B cell (primary cell): ENCODE results near the gene CDK5RAP2. TPM values are rescaled to one million over a fixed set of nuclear protein-coding genes. Genes with fewer than 3 reads are reported as not detected.

Source experiments
- ATAC-seq: fragments of 200-7000 bp; cut with Tn5 transposase; one replicate; pipeline ENCODE4 v1.10.0; 2021; ENCODE audit warnings: low read depth, mild to moderate bottlenecking, moderate number of reproducible peaks, moderate library complexity
- CTCF ChIA-PET: fragments of 350-600 bp; sonication (Branson Sonifier 250); formaldehyde crosslinking; loops from one replicate; lab custom pipeline; 2021; ENCODE audit warnings: antibody characterized with exemption, inconsistent platforms; lab: Charles Lee
- POLR2A ChIA-PET: fragments of 350-600 bp; sonication (Branson Sonifier 250); formaldehyde crosslinking; loops from one replicate; lab custom pipeline; 2021; ENCODE audit warnings: antibody characterized with exemption; lab: Charles Lee
- DNase-seq: peaks from one replicate; pipeline ENCODE4 v3.0.0; 2013
- H2AFZ ChIP-seq: 2 replicates; pipeline ENCODE4 v1.6.1; 2012; ENCODE audit warnings: mild to moderate bottlenecking, low read depth, low read length; ENCODE audit not compliant: insufficient read depth, poor library complexity, severe bottlenecking
- H3K27ac ChIP-seq, 2 donors: 1 replicate in 1 of 2; 2 replicates in 1 of 2; pipeline ENCODE4 v1.5.1; 2012 to 2013; ENCODE audit warnings: low read length in 2 of 2, mild to moderate bottlenecking in 2 of 2, moderate library complexity in 1 of 2
- H3K27me3 ChIP-seq, 4 experiments: fragments of 200-600 bp in 1 of 4; sonication (generic) in 1 of 4; replicated peaks in 1 of 4; 1 replicate in 2 of 4; 2 replicates in 2 of 4; pipeline versions ENCODE4 v1.6.1 to v1.7.0; 2013 to 2016; ENCODE audit warnings: low read length in 3 of 4, mild to moderate bottlenecking in 2 of 4, mixed read lengths in 1 of 4, moderate library complexity in 1 of 4; ENCODE audit not compliant: insufficient read depth in 4 of 4, control insufficient read depth in 3 of 4; ENCODE audit errors: control extremely low read depth in 1 of 4
- H3K36me3 ChIP-seq, 2 experiments: replicated peaks in 1 of 2; 1 replicate in 1 of 2; 2 replicates in 1 of 2; pipeline versions ENCODE4 v1.6.1 to v1.7.1; 2013; ENCODE audit warnings: low read length in 1 of 2; ENCODE audit not compliant: insufficient read depth in 2 of 2, control insufficient read depth in 1 of 2; ENCODE audit errors: control extremely low read depth in 1 of 2, extremely low read depth in 1 of 2
- H3K4me1 ChIP-seq, 2 donors: fragments of 200-600 bp in 1 of 2; sonication (generic) in 1 of 2; 1 replicate in 1 of 2; 2 replicates in 1 of 2; pipeline versions ENCODE4 v1.5.1 to v1.6.1; 2013 to 2017; ENCODE audit warnings: low read length in 2 of 2; ENCODE audit not compliant: control insufficient read depth in 2 of 2, insufficient read depth in 2 of 2
- H3K4me2 ChIP-seq: replicated peaks from 2 replicates; pipeline ENCODE3; 2012; ENCODE audit warnings: mild to moderate bottlenecking, low read depth, low read length; ENCODE audit not compliant: poor library complexity, severe bottlenecking
- H3K4me3 ChIP-seq, 5 experiments: fragments of 200-600 bp in 1 of 5; sonication (generic) in 1 of 5; 1 replicate in 3 of 5; 2 replicates in 2 of 5; pipeline versions ENCODE4 v1.5.1 to v1.7.0; 2011 to 2016; ENCODE audit warnings: low read length in 4 of 5, mild to moderate bottlenecking in 4 of 5, low read depth in 2 of 5, control low read depth in 1 of 5, moderate library complexity in 1 of 5; ENCODE audit not compliant: insufficient read depth in 1 of 5; ENCODE audit errors: control extremely low read depth in 1 of 5, extremely low read depth in 1 of 5
- H3K79me2 ChIP-seq: fragments of 200-600 bp; sonication (generic); one replicate; pipeline ENCODE4 v1.6.0; 2016; ENCODE audit warnings: low read length; ENCODE audit not compliant: control insufficient read depth, insufficient read depth
- H3K9ac ChIP-seq: fragments of 200-600 bp; sonication (generic); 2 replicates; pipeline ENCODE4 v1.6.1; 2017; ENCODE audit warnings: mild to moderate bottlenecking, low read length, moderate library complexity
- H3K9me3 ChIP-seq, 3 donors: one replicate each; pipeline versions ENCODE4 v1.6.1 to v1.7.1; 2013; ENCODE audit warnings: low read length in 2 of 3; ENCODE audit not compliant: control insufficient read depth in 2 of 3, insufficient read depth in 1 of 3; ENCODE audit errors: control extremely low read depth in 1 of 3
- H4K20me1 ChIP-seq: 2 replicates; pipeline ENCODE4 v1.6.0; 2012; ENCODE audit warnings: mild to moderate bottlenecking, low read length; ENCODE audit not compliant: insufficient read depth, control insufficient read depth, poor library complexity, severe bottlenecking
- H3K27ac Mint-ChIP-seq: one replicate; pipeline ENCODE4 v1.8.0; 2021; ENCODE audit warnings: mixed read lengths
- H3K27me3 Mint-ChIP-seq: one replicate; pipeline ENCODE4 v1.8.0; 2021; ENCODE audit warnings: mixed read lengths
- H3K4me1 Mint-ChIP-seq: one replicate; pipeline ENCODE4 v1.8.0; 2021; ENCODE audit warnings: mixed read lengths
- H3K4me3 Mint-ChIP-seq: one replicate; pipeline ENCODE4 v1.8.0; 2021; ENCODE audit warnings: mixed read lengths
- H3K9me3 Mint-ChIP-seq: one replicate; pipeline ENCODE4 v1.8.0; 2022; ENCODE audit warnings: mixed read lengths; ENCODE audit not compliant: insufficient read depth
- EZH2 ChIP-seq: IDR thresholded peaks from 2 replicates; pipeline ENCODE4 v1.6.1; 2012; ENCODE audit warnings: borderline replicate concordance, low read depth, mild to moderate bottlenecking, moderate library complexity, low read length; ENCODE audit not compliant: insufficient read depth, poor library complexity, severe bottlenecking
- WGBS: methylation state at CpG from one replicate; pipeline ENCODE4 v1.1.5; 2013; ENCODE audit warnings: missing lambda C conversion rate; ENCODE audit not compliant: insufficient coverage; 5-methylcytosine and 5-hydroxymethylcytosine counted together
- intact Hi-C: fragments of 100-400 bp; cut with micrococcal nuclease; formaldehyde crosslinking; loops from one replicate; pipeline ENCODE4 v1.10.0; 2022
- polyA plus RNA-seq: library from polyadenylated mRNA; depleted of rRNA; stranded (reverse); fragments of >200 nt; gene quantifications from 2 replicates; pipeline ENCODE4 v1.2.3, GENCODE V29; 2012
- total RNA-seq, 2 donors: library from RNA; stranded (reverse); fragments of 120-200 nt in 1 of 2; gene quantifications; 1 replicate in 1 of 2; 2 replicates in 1 of 2; pipeline versions ENCODE4 v1.2.3 to v1.2.4, GENCODE V29; 2013 to 2022
- TF ChIP-seq, protein P1 (sequence below): fragments of 200-600 bp; IDR thresholded peaks from one replicate; pipeline ENCODE4 v1.8.0; 2022; ENCODE audit warnings: antibody characterized with exemption, mild to moderate bottlenecking

CDK5RAP2 gene
- total and polyA plus RNA-seq, 2 donors (not counting 1 experiment from before 2014, with no cell fraction given): 31.3 to 122 TPM

DNA sequence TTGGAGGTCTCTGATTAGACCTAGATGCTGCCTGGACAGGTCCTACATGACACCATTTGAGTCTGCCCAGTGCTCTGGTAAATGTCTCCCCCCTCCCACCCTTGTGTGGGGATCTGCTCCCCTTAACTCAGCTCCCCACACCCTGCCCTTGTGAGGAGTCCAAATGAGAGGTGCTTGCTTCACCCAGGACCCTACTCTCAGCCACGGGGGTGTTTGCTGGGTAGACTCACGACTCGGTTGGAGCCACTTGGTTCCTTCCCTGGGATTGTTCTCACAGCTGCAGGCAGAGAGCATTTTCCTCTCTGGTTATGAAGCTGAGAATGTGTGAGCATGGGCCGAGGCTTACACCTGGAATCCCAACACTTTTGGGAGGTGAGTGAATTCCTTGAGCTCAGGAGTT is 204.7 kb downstream of the CDK5RAP2 start:
- H3K36me3 ChIP-seq: no peaks in the 10 kb centered on the region
- no peak overlapping the region for H3K4me3 ChIP-seq
- ATAC-seq: no peak
- 79% methylated on average over 3 of the region's 4 CpGs for WGBS
- ChIA-PET POLR2A (no interaction called here), CTCF (no interaction called here)
- no peak overlapping the region for H3K4me3 Mint-ChIP-seq
- no peaks in the 10 kb centered on the region for H3K79me2 ChIP-seq
- no peak for TF ChIP-seq EZH2
- TF ChIP-seq, protein P1, sequence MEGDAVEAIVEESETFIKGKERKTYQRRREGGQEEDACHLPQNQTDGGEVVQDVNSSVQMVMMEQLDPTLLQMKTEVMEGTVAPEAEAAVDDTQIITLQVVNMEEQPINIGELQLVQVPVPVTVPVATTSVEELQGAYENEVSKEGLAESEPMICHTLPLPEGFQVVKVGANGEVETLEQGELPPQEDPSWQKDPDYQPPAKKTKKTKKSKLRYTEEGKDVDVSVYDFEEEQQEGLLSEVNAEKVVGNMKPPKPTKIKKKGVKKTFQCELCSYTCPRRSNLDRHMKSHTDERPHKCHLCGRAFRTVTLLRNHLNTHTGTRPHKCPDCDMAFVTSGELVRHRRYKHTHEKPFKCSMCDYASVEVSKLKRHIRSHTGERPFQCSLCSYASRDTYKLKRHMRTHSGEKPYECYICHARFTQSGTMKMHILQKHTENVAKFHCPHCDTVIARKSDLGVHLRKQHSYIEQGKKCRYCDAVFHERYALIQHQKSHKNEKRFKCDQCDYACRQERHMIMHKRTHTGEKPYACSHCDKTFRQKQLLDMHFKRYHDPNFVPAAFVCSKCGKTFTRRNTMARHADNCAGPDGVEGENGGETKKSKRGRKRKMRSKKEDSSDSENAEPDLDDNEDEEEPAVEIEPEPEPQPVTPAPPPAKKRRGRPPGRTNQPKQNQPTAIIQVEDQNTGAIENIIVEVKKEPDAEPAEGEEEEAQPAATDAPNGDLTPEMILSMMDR: no peak
- H3K27ac ChIP-seq: no peak overlapping the region
- no peaks in the 10 kb centered on the region for H3K4me1 ChIP-seq
- DNase-seq: no peak
- no peak overlapping the region for H3K4me2 ChIP-seq
- no peak overlapping the region for H3K9ac ChIP-seq
- H3K9me3 ChIP-seq: peaks cover 0 to 28% (median 0%) of the 10 kb centered on the region in 3 donors
- H3K27me3 Mint-ChIP-seq: no peaks in the 10 kb centered on the region
- no peak overlapping the region for H2AFZ ChIP-seq
- no peaks in the 10 kb centered on the region for H3K4me1 Mint-ChIP-seq
- no peaks in the 10 kb centered on the region for H4K20me1 ChIP-seq
- H3K27ac Mint-ChIP-seq: no peak overlapping the region
- H3K9me3 Mint-ChIP-seq: peaks cover 2% of the 10 kb centered on the region
- intact Hi-C loops: no loop called here
- H3K27me3 ChIP-seq: no peaks in the 10 kb centered on the region

DNA sequence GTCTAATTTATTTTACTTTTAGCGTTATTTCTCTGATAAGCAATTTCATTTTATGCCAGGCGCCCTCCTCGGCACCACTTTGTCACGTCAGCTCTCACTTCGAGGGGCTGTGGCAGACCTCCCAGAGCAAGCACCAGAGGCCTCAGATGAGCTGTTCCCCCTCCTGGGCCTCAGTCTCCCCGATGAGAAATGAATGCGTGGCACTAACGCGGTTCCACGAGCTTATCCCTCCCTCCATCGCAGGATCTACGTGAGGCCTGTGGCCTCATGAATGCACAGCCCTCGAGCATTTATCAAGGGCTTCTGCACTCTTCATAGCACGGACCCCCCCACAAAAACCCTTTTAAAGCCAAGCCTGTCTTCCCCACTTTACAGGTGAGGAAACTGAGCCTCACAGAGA is 205.2 kb downstream of the CDK5RAP2 start:
- POLR2A ChIA-PET: no interaction called here
- Histone ChIP-seq H4K20me1 (no peaks in the 10 kb centered on the region), H2AFZ (no peak overlapping the region), H3K36me3 (no peaks in the 10 kb centered on the region), H3K79me2 (no peaks in the 10 kb centered on the region), H3K9me3 (peaks cover 0 to 23% (median 0%) of the 10 kb centered on the region in 3 donors), H3K27ac (no peak overlapping the region), H3K4me2 (no peak overlapping the region), H3K4me3 (no peak overlapping the region), H3K27me3 (no peaks in the 10 kb centered on the region), H3K4me1 (no peaks in the 10 kb centered on the region), H3K9ac (no peak overlapping the region)
- CTCF ChIA-PET: no interaction called here
- Mint-ChIP-seq H3K27ac (no peak overlapping the region), H3K9me3 (peaks cover 2% of the 10 kb centered on the region), H3K4me3 (no peak overlapping the region), H3K4me1 (no peaks in the 10 kb centered on the region), H3K27me3 (no peaks in the 10 kb centered on the region)
- TF ChIP-seq EZH2: no peak
- TF ChIP-seq, protein P1: no peak
- whole genome bisulfite sequencing: 95% methylated on average over 14 of the region's 14 CpGs
- DNase-seq (no peak), ATAC-seq (no peak)
- intact Hi-C loops: no loop called here
